GM21723 (cell line): Measurements from ENCODE around the gene RAPGEF2.

Source experiments
- ATAC-seq: cut with Tn5 transposase; IDR thresholded peaks from one replicate; pipeline ENCODE4 v1.9.1; 2021; ENCODE audit warnings: mild to moderate bottlenecking, moderate library complexity; ENCODE audit not compliant: unreplicated experiment

RAPGEF2 gene

DNA sequence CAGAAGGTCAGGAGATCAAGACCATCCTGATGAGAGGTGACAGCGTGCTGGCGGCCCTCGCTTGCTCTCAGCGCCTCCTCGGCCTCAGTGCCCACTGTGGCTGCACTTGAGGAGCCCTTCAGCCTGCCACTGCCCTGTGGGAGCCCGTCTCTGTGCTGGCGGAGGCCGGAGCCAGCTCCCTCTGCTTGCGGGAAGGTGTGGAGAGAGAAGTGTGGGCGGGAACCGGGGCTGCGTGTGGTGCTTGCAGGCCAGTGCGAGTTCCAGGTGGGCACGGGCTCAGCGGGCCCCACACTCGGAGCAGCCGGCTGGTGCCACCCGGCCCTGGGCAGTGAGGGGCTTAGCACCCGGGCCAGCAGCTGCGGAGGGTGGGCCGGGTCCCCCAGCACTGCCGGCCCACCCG lies 286.9 kb downstream of the RAPGEF2 start:
- ATAC-seq: no peak

DNA sequence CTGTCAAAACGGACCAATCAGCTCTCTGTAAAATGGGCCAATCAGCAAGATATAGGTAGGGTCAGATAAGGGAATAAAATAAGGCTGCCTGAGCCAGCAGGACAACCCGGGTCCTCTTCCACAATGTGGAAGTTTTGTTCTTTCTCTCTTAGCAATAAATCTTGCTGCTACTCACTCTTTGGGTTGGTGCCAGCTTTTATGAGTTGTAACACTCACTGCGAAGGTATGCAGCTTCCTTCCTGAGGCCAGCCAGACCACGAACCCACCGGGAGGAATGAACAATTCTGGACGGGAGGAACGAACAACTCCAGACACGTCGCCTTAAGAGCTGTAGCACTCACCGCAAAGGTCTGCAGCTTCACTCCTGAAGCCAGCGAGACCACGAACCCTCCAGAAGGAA lies 287.8 kb downstream of the RAPGEF2 start:
- no peak for ATAC-seq

DNA sequence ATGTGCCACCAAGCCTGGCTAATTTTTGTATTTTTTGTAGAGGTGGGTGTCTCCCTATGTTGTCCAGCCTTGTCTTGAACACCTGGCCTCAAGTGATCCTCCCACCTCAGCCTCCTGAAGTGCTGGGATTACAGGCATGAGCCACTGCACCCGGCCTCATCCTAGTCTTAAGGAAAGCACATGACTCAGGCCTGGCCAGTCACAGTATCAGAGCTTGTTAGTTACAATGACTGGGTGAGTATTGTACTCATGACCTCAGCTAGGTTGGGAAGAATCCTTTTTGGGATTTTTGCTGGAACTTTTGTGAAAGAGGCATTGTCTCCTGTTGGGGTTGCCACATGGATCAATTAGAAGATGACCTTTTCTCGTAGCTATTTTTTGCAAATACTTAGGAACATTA lies 292.8 kb downstream of the RAPGEF2 start:
- no peak for ATAC-seq

- no peak for ATAC-seq
Observed at GRCh38 chr4:159396151-159396550, 293.3 kb downstream of the RAPGEF2 start.

- no peak for ATAC-seq
Observed at GRCh38 chr4:159398236-159398638, 295.4 kb downstream of the RAPGEF2 start.

DNA sequence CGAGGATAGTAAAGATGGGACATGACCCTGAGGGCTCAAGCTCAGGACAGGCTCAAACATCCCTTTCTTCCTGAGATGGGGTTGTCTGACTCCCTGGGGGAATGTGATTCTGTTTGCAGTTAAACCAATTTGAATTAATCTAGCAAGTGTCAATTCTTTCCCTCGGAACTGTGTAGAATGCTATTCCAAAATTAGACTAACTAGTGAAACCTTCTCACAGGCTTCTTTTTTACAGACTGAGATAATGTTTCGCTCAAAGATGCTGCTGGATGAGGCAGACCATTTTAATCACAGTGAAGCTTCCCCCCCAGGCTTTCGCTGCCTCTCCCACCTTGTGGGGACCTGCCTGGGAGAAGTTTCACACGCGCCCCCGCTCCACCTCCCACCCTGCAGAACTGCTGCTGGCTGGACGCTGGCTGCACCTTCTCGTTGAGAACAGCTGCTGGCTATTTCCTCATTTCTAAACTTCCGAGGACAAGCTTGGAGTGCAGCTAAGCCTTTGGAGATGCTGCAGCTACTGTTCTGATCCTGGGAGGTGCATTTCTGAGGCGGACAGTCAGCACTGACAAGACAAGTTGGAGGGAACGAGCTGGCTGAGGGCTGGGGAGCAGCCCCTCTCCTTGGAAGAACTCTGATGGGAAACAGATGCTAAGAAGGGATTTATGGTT lies 297.8 kb downstream of the RAPGEF2 start:
- ATAC-seq: peak; percentile 49

- peak; percentile 27 for ATAC-seq
Observed at GRCh38 chr4:159401226-159401712, 298.4 kb downstream of the RAPGEF2 start.

DNA sequence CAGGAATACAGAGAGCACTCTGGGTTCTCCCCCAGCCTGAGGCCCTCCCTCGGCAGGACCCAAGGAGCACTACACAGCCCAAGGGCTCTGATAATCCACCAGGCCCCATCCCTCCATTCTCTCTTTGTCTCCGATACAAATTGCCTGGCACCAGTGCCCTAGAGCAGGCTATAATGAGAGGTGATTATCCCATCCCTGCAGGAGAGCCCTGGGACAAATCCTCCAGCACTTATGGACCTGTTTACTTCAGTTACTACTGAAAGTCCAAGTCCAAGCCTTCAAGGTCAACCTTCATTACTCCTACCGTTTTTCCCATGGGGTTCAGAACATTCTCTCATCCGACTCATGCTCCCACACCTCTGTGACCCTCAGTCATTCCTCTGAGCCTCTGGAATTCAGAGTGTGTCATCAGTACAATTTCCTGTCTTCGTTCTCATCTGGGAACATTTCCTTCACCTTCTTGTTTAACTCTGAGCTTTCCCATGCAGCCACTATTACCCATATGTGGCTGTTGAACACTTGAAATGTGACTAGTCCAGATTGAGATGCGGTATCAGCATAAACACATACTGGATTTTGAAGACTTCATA lies 299.0 kb downstream of the RAPGEF2 start:
- no peak for ATAC-seq
